ENCODE data around the gene TMC3.

Gene TMC3

DNA sequence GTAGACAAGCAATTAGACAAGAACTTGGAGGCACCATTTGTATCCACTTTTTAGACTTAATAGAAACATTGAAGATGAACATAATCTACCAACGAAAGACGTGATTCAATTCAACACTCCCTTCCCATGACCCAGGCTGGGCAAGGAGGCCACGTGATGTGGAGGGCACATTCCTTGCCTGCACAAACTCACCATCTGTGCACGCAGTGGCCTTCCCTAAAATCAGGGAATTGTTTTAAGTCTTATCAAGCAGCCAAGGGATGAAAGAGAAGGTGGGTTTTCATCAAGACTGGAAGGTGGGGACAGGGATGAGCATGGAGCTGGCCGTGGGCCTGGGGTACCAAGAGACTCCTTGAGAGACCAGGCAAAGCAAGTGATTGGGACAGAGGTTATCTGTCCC lies 63.5 kb downstream of the TMC3 start:
- H3K4me3 ChIP-seq (ENCODE audit: low read depth, low read length): no peak overlapping the region
- H3K27me3 ChIP-seq (ENCODE audit: insufficient read depth, low read depth, severe bottlenecking): no peaks in the 10 kb centered on the region
- H3K27ac ChIP-seq: no peak overlapping the region
- DNase-seq: no peak
- no peaks in the 10 kb centered on the region for H3K9me3 ChIP-seq (ENCODE audit: severe bottlenecking)
- peaks cover 4% of the 10 kb centered on the region; the same call in 1 of the 2 replicates for H3K36me3 ChIP-seq
- TF ChIP-seq, protein P1, sequence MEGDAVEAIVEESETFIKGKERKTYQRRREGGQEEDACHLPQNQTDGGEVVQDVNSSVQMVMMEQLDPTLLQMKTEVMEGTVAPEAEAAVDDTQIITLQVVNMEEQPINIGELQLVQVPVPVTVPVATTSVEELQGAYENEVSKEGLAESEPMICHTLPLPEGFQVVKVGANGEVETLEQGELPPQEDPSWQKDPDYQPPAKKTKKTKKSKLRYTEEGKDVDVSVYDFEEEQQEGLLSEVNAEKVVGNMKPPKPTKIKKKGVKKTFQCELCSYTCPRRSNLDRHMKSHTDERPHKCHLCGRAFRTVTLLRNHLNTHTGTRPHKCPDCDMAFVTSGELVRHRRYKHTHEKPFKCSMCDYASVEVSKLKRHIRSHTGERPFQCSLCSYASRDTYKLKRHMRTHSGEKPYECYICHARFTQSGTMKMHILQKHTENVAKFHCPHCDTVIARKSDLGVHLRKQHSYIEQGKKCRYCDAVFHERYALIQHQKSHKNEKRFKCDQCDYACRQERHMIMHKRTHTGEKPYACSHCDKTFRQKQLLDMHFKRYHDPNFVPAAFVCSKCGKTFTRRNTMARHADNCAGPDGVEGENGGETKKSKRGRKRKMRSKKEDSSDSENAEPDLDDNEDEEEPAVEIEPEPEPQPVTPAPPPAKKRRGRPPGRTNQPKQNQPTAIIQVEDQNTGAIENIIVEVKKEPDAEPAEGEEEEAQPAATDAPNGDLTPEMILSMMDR (IDR thresholded peaks at IDR 0.05; ENCODE audit: low read depth, low read length): no peak

DNA sequence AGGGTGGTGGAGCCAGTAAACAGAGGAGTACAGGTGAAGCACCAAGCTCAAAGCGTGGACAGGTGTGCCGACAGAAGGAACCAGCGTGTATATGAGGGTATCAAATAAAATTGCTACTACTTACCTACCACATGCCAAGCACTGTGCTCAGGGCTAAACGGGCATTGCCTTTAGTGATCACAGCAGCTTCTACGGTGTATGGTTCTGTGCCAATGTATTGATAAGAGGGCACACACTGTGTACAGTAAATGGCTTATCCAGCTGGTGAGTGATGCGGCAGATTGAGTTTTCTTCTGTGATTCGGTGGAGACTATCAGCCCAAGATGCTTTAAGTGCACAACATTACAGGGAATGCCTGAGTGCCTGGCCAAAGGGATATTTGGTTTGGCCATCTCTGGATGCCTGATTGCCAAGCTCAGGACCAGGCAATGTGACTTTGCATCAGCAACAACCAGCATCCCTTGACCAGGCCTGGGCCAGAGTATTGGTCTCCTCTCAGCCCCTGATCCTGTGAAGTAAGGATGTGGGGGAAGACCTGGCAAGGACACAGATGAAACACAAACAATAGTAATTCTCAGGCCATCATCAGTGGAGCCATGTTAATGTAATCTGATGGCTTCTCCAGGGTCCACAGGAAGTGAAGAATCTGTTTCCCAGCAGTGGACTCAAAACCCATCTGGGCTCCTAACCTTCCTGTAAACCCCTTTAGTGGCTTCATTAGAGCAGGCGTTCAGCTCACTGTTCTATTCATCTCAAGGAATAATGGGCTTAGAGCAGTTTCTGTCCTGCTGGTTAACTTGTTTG lies 64.2 kb downstream of the TMC3 start:
- peaks cover 4% of the 10 kb centered on the region; the same call in 1 of the 2 replicates for H3K36me3 ChIP-seq

DNA sequence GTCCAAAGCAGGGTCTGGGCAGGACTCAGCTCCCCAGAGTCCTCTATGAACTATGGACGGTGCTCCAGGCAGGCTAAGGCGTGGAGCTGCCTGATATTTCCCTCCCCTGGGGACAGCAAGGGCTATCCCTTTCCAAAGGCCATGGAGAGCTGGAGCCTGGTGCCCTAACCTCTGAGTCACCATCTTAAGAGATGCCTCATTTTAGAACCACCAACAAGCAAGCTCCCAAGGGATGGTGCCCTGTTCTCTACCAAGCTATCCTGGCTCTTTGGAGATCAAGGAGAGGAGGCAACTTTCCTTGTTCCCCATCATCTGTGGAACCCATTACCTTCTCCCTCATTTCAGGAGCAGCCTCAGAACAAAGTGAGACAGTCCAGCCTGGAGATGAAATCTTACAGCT lies 65.8 kb downstream of the TMC3 start:
- Histone ChIP-seq H3K4me3 (ENCODE audit: low read depth, low read length) (no peak overlapping the region), H3K27ac (no peak overlapping the region), H3K9me3 (ENCODE audit: severe bottlenecking) (no peaks in the 10 kb centered on the region), H3K27me3 (ENCODE audit: insufficient read depth, low read depth, severe bottlenecking) (no peaks in the 10 kb centered on the region), H3K36me3 (peaks cover 4% of the 10 kb centered on the region; the same call in 1 of the 2 replicates)
- TF ChIP-seq, protein P1 (IDR thresholded peaks at IDR 0.05; ENCODE audit: low read depth, low read length): no peak
- DNase-seq: no peak

More for the DNA sequence above, 64.2 kb downstream of the TMC3 start:
- Histone ChIP-seq H3K9me3 (ENCODE audit: severe bottlenecking) (no peaks in the 10 kb centered on the region), H3K27ac (no peak overlapping the region), H3K4me3 (ENCODE audit: low read depth, low read length) (no peak overlapping the region), H3K27me3 (ENCODE audit: insufficient read depth, low read depth, severe bottlenecking) (no peaks in the 10 kb centered on the region)
- no peak for DNase-seq
- TF ChIP-seq, protein P1 (IDR thresholded peaks at IDR 0.05; ENCODE audit: low read depth, low read length): no peak

DNA sequence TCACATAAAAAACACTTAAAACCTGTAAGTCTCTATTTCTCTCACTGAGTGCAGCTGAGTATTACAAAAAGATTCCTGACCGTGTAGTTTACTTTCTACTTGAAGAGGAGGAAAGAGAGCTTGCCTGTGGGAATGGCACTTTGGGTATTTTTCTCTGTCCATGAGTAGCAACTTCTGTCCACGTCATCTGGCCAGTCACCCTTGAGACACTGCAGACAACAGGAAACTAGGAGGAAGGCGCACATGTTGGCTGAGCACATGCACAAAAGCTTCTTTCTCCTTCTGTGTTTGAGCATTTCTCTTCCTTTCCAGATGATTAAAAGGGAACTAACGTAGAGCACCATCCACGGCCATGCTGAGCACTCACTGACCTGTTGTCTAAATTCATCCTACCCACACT lies 69.8 kb downstream of the TMC3 start:
- Histone ChIP-seq H3K27me3 (ENCODE audit: insufficient read depth, low read depth, severe bottlenecking) (no peaks in the 10 kb centered on the region), H3K36me3 (no peaks in the 10 kb centered on the region), H3K27ac (no peak overlapping the region), H3K9me3 (ENCODE audit: severe bottlenecking) (no peaks in the 10 kb centered on the region), H3K4me3 (ENCODE audit: low read depth, low read length) (no peak overlapping the region)
- no peak for DNase-seq
- TF ChIP-seq, protein P1 (IDR thresholded peaks at IDR 0.05; ENCODE audit: low read depth, low read length): no peak

DNA sequence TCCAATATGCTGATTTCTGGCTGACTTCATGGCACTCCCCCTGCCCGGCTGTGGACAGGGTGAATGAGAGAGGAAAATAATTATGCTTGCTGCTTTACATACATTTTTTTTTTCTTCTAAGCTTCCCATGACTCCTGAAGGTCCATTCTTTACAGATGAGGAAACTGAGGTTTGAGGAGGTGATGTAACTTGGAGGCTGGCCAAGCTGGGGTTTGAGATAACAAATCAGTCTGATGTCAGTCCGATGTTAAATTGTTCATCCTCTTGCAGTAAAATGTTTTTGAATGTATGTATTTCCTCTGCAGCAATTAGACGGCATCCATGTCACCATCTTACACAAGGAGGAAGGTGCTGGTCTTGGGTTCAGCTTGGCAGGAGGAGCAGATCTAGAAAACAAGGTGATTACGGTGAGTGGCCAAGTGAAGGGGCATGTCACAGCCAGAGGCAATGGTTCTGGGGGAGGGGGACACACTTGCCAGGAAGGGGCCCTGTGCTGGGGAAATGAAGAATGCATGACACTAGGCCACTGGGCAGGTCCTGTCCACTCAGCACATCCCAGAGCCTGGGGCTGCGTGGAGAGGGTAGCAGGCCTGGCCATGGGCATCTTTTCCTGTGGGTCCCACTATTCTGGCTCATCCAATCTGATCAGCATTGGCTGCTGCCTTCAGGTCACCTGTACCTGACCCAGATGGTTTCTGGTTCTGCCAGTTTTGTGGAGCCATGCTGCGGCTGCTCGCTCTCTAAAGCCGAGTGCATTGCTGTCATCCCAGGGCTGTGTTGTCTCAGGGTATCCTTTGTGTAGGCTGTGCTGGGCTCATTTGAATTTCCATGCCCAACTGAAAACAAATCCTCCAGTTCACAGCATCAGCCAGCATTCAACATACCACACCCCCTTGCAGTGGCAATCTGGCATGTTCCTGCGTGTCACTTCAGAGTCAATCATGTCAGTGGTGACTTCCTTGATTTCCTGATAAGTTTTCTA lies 70.5 kb downstream of the TMC3 start:
- no peak overlapping the region for H3K27ac ChIP-seq
- no peak overlapping the region for H3K4me3 ChIP-seq (ENCODE audit: low read depth, low read length)
- TF ChIP-seq, protein P1 (IDR thresholded peaks at IDR 0.05; ENCODE audit: low read depth, low read length): no peak

More for the DNA sequence above, 70.5 kb downstream of the TMC3 start:
- no peak for DNase-seq
- H3K36me3 ChIP-seq: no peaks in the 10 kb centered on the region
- H3K9me3 ChIP-seq (ENCODE audit: severe bottlenecking): no peaks in the 10 kb centered on the region
- no peaks in the 10 kb centered on the region for H3K27me3 ChIP-seq (ENCODE audit: insufficient read depth, low read depth, severe bottlenecking)

Measured in WERI-Rb-1 (cell line).